K562 (cell line): ENCODE data around the gene RPRD1B. TPM values are rescaled to one million over a fixed set of nuclear protein-coding genes. Genes with fewer than 3 reads are reported as not detected.

Experiments used
- EZH2 ChIP-seq: IDR thresholded peaks from 2 replicates; pipeline ENCODE4 v1.6.1; 2012; ENCODE audit warnings: low read depth, mild to moderate bottlenecking, inconsistent platforms, low read length, borderline replicate concordance
- GTF2E2 ChIP-seq: fragments of 200-800 bp; sonication (Bioruptor generic); IDR thresholded peaks from 2 replicates; pipeline ENCODE4 v1.6.1; 2016; ENCODE audit warnings: missing genetic modification characterization, missing compliant biosample characterization
- MGA ChIP-seq: fragments of 450-650 bp; IDR thresholded peaks from 2 replicates; pipeline ENCODE4 v1.6.1; 2016; ENCODE audit warnings: mild to moderate bottlenecking, moderate library complexity
- MYC ChIP-seq, 2 experiments: fragments of 250-450 bp in 1 of 2; sonication (Bioruptor Pico) in 1 of 2; IDR thresholded peaks; 2 replicates each; pipeline versions ENCODE4 v1.5.1 to v1.6.1; 2012 to 2021; ENCODE audit warnings: low read depth in 2 of 2, borderline replicate concordance in 1 of 2, improper control_type of control experiment in 1 of 2, low read length in 1 of 2, mild to moderate bottlenecking in 1 of 2, moderate library complexity in 1 of 2
- NR0B1 ChIP-seq: fragments of 450-650 bp; IDR thresholded peaks from one replicate; pipeline ENCODE4 v1.6.1; 2018; ENCODE audit warnings: mild to moderate bottlenecking, moderate library complexity; ENCODE audit not compliant: partially characterized antibody
- RBM39 ChIP-seq: fragments of 200-400 bp; formaldehyde crosslinking; optimal IDR thresholded peaks from 2 replicates; pipeline ENCODE3; 2018; ENCODE audit warnings: low read depth, low read length
- RUNX1 ChIP-seq: sonication (generic); IDR thresholded peaks from 2 replicates; pipeline ENCODE4 v1.6.1; 2016; ENCODE audit warnings: antibody characterized with exemption, low read depth
- SMAD2 ChIP-seq: fragments of 150-350 bp; IDR thresholded peaks from 2 replicates; pipeline ENCODE4 v1.6.1; 2014; ENCODE audit warnings: low read depth, mild to moderate bottlenecking, low read length
- TFAP4 ChIP-seq: sonication (generic); formaldehyde crosslinking; IDR thresholded peaks from 2 replicates; pipeline ENCODE4 v1.8.0; 2022; ENCODE audit warnings: missing genetic modification reagents, mild to moderate bottlenecking, moderate library complexity, borderline replicate concordance
- ZBTB5 ChIP-seq: fragments of 450-650 bp; IDR thresholded peaks from 2 replicates; pipeline ENCODE4 v1.6.1; 2017; ENCODE audit warnings: antibody characterized with exemption
- polyA plus RNA-seq, 8 experiments: library from polyadenylated mRNA; depleted of rRNA in 4 of 8; stranded (reverse) in 5 of 8; unstranded in 3 of 8; fragments of >200 nt; fragmentation: Nextera tagmentation in 2 of 8; fragmentation: Illumina TruSeq in 1 of 8; extraction: Ambion mirVana in 2 of 8; extraction: Trizol in 1 of 8; gene quantifications; 2 replicates each; pipeline versions ENCODE4 v1.2.1 to v1.2.3, GENCODE V29; 2011 to 2014; ENCODE audit warnings: inconsistent platforms in 1 of 8, missing spikeins in 1 of 8
- total RNA-seq, 7 experiments: library from RNA; depleted of rRNA in 6 of 7; stranded (reverse); fragments of >200 nt in 6 of 7; fragmentation: Illumina TruSeq in 2 of 7; extraction: Trizol in 2 of 7; gene quantifications; 2 replicates each; pipeline versions ENCODE4 v1.2.1 to v1.2.3, GENCODE V29; 2011 to 2021; ENCODE audit warnings: low replicate concordance in 1 of 7

RPRD1B gene
- total and polyA plus RNA-seq, 9 of the 15 experiments (the other 6 are each of a cell fraction or from before 2014, with no cell fraction given) = 5.5 to 43.0 (median 24.4) TPM

- TF ChIP-seq NR0B1 = no peak
- TF ChIP-seq MGA = peak; percentile 98
- TF ChIP-seq TFAP4 (CRISPR knock-in tag) = no peak; the same call in 1 of the 2 replicates
- TF ChIP-seq SMAD2 = no peak
- no peak for TF ChIP-seq RUNX1
- TF ChIP-seq RBM39 = peak; percentile 48
- no peak; the same call in 1 of the 2 replicates for TF ChIP-seq GTF2E2 (tag)
- TF ChIP-seq EZH2 = no peak
- peak; percentile 80; the same call in 1 of the 2 replicates for TF ChIP-seq MYC (IDR thresholded peaks at IDR 0.05; ENCODE audit: low read depth, low read length)
- no peak for TF ChIP-seq MYC (CRISPR knock-in tag; IDR thresholded peaks at IDR 0.05; ENCODE audit: borderline replicate concordance, low read depth)
- no peak for TF ChIP-seq ZBTB5
Observed at GRCh38 chr20:38032585-38033329, 789 bp upstream of the RPRD1B start (continued).
